Dermis microvascular lymphatic vessel endothelial cell (primary cell): ENCODE data around the gene B3GNT2. TPM values are rescaled to one million over a fixed set of nuclear protein-coding genes. Genes with fewer than 3 reads are reported as not detected.
"Not testable (repeated sequence)": the region's sequence is repeated elsewhere in the genome, so short reads cannot be mapped to it uniquely, and the experiment has no call there.

Experiments
- DNase-seq, 2 donors: peaks; one replicate each; pipeline versions ENCODE4 v3.0.0 to v3.0.0-alpha.2; 2010; ENCODE audit warnings: low read depth in 2 of 2
- total RNA-seq: library from RNA; depleted of rRNA; stranded (reverse); fragments of >200 nt; gene quantifications from 2 replicates; pipeline ENCODE4 v1.2.1, GENCODE V29; 2014

B3GNT2 gene
- total RNA-seq, 1 donor from 2014 or later, result 17.8 TPM

DNA sequence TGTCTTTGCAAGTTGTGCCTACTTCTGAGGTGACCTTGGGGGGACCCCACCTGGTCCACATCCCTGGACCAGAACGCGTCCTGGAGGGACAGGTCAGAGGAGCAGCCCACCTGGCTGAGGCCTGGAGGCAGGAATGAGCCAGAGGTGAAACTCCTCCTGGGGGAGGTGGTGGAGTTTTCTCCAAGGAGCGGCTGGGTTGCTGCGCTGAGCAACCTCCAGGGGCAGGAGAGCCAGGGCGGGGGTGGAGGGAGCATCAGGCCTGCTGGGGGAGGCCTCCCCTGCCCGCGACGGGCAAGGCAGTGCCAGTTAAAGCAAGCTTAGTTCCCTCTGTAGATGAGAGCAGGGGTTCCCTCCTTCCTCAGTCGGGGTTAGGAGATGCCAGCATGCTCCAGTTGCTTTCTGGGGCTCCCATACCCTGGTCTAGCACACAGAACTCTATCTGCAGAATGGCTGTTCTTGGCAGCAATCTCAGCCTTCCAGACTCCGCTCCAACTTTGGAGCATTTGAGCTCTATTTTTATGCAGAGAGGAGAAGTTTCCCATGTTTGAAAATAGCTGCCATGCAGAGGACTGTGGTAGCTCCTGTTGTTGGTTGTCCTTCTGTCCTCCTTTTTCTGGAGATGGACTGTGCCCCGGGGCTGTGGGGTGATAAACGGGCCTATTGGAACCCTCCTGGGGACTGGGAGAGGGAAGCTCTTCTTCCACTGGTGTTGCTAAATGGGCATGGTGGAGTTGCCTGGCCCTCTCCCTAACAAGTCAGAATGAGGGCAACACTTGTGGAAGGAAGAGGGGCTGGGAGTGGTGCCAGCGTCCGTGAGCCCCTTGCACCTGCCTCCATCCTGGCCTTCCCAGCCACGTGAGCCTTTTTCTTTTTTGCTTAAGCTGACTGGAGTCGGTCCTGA is 39.1 kb downstream of the B3GNT2 start:
- DNase-seq, result no peak

DNA sequence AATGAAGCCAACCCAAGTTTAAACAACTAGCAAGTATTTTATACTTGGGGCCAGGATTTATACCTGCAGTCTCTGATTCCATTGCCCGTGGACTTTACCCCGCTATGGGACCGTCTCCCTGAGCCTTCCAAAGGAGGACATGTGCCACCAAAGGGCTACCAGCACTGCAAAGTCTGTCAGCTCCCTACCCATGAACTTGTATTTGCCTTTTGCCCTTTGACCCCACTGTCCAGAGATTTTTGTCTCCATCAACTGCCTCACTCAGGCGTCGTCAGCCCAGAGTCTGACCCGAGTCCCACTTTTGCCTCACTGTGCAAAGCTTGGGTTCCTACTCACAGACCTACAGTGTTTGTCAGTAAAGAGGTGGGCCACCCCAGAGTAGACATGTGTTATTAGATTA is 40.6 kb downstream of the B3GNT2 start:
- no peak for DNase-seq

DNA sequence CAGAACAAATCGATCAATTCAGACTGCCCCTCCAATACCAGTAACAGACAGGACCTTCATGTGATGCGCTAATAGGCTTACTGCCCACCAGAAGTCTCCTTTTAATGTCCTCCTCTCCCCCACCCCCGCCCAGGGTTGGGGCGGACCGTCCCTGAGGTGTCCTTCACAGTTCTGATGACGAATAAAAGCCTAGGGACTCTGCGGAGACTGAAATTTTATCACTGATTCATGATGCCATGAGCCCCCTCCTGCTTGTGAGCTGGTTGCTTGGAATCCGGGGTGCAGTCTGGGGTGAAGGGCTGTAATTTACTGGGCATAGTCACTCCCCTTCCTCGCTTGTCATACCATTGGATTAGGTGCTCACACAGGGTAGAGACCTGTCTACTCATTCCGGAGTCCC is 42.3 kb downstream of the B3GNT2 start:
- DNase-seq, result no peak

DNA sequence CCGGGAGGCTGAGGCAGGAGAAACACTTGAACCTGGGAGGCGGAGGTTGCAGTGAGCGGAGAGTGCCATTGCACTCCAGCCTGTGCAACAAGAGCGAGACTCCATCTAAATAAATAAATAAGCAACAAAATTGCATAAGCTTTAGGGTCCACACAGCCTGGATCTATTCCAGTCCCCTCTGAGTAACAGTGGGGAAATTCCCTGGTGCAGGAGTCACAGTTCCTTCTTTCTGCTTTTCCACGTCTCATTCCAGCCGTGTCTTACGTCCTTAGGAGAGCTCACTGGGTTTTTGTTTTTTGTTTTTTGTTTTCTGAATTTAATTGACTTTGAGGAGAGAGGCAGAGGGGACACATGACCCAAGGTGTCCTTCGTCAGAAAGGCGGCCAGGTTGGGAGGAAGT is 44.6 kb downstream of the B3GNT2 start:
- DNase-seq, result no peak

DNA sequence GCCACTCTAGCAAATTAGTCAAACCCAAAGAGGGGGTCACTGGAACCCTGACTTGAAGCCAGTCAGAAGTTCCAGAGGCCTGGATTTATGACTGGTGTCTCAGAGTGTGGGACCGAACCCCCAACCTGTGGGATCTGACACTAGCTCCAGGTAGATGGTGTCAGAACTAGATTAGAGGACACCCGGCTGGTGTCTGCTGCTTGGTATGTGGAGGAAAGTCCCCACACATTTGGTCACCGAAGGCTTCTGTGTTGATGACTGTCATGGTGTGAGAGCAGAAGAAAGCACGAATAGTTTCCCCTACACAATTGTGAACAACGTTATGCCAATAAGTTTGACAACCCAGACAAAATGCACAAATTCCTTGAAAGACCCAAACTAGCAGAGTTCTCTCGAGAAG is 48.1 kb downstream of the B3GNT2 start:
- no peak for DNase-seq

DNA sequence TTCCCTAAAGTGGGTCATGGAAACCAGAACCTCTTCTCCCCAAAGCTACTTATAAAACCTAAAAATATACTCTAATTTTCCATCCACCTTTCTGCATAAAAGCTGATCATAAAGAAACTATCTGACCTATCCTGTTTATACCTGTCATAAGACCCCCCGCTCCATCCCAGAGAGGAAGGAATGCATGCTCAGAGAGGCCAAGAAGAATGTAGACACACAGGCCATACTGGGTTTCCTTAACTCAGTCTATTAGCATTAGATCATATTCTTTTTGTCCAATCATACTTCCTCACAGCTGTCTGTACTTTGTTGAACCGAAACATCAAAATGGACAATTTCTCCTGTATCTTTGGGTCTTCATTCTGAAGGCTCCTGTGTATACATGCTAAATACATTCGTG is 52.3 kb downstream of the B3GNT2 start:
- no peak for DNase-seq

DNA sequence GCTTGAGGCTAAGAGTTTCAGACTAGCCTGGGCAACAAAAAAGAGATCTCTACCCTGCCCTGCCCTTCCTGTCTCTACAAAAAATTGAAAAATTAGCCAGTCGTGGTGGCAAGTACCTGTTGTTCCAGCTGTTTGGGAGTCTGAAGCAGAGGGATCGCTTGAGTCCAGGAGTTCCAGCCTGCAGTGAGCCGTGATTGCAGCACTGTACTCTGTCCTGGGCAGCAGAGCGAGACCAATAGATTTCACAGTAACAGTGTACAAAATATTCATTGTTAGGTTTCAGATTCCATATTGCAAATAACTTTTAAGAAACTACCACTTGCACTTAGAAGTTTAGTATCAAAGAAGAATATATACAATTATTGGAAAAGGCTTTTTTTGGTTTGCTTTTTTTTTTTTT is 54.3 kb downstream of the B3GNT2 start:
- DNase-seq, result no peak

DNA sequence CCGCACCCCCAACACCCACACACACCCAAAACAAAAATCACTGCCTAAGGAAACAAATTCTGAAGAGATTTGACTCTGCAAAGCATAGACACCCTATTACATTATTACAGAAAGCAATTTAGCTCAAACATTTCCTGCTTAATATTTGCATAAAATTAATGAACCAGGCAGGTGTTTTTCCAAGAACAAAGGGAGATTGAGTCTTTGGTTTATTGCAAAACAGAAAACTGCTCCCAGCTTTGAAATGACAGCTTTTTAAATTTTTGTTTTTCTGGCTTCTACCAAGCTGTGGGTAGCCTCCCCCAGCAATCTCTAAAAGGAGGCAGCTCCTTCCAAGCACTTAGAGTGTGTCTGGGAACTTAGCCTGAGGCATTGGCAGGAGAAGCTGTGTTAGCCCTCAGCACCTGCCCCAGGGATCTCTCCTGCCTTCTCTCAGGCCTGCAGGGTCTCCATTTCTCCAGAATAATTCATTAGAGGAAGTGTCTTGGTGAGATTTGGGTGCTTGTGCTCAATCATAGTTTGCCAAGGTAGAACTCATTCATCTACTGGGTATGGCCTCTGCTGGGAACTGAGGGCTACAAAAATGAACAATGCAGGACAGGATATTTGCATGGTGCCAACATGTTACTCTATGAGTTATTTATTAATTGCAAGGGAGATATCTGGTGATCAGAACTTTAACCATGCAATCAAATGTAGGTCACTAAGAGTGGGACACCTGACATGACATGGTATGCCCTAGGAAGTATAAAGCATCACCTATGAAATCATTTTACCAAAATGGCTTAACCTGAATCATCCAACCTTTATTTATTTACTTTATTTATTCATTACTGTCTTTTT is 58.7 kb downstream of the B3GNT2 start:
- no peak for DNase-seq

DNA sequence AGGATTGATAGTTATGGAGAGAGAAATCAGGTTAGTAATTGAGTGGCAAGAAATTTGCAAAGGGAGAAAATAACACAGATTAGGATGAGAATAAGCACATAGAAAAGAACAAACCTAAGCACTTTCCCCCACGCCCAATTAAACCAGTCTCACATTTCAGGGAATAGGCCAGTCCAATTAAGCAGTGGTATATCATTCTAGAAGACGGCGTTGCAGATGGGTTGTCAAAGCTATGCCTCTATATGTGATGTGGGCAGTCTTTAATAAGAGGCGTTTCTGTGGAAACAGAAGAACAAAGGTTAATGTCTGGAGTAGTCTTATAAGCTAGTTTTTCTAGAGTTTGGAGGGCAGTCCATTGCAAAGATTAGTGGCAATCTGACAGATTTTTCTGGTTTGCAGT is 61.6 kb downstream of the B3GNT2 start:
- no peak for DNase-seq

DNA sequence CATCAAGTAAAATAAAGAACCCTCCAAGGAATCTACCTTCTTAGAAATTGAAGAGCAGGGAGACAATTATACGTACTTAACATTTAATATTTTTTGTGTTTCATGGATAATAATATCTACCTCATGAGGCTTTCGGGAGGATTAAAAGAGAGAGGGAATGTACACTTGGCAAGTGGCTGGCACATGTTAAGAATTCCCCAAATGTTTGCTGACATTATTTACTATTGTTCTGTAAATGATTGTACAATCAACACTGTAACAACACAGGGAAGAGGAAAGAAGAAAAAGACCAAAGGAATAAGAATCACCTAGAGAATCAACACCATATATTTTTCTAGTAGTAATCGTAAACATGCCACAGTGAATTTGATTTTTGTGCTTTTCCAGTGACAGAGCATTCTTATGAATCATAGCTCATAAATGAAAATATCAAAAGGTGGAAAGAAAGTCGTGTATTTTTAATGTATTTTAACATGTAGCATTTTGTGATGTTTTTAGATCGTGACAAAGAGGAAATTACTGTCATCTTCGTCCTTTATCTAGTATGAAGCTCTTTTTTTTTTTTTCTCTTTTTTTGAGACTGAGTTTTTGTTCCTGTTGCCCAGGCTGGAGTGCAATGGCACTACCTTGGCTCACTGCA is 67.3 kb downstream of the B3GNT2 start:
- DNase-seq, result no peak

DNA sequence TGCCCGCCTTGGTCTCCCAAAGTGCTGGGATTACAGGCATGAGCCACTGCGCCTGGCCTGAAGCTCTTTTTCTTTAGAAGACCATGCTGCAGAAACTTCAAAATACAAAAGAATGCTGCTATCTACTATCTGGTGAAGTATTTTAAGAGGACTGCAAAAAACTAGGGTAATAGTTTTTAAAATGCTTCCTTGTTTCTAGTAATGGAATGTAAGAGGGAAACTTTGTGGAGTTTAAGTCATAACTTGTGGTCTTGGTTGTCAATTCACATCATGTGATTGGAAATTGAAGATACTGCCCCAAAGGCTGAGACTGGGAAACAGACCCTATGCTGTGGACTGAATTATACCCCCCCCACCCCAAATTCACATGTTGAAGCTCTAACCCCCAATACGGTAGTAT is 68.3 kb downstream of the B3GNT2 start:
- no peak for DNase-seq

DNA sequence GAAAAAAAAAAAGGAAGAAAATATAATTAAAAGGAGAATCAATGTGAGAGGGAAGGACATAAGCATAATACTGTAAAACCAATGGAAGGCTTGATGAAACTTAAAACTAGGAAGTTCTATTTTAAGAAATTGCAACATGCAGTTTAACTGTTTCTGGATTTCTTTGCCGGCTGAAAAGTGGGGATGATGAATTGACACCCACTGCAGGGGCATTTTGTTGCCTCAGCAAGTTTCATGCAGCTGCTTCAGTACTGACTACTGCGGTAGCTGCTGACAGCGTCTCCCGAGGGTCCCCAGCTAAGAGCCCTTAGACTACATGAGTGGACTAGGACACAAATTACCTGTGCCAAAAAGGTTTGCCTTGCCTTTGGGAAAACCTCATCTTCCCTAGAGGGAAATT is 69.2 kb downstream of the B3GNT2 start:
- DNase-seq, result no peak

DNA sequence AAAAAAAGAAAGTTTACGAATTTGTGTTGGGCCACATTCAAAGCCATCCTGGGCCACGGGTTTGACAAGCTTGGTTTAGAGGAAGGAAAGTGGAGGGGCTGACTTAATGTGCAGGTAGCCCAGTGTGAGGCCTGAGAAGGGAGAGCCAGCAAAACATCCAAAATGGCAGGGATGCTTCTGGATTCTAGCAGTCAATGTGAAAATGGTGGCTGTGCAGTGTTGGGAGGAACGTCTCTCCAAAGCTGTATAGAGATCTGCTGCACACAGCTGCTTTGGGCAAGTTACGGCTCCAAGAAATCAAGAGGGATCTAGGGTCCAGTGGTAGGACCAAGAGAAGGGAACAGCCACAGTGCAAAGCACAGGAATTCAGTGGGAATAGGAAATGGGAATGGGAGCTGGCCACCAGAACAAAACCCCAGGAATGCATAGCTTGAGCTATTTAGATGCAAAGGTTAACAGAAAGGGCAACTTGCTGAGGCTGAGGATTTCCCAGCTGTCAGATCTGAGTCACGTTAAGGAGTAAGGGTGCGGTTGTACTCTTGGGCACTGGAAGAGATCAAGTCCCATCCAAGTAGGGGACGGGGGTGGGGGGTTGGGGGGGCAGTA is 70.6 kb downstream of the B3GNT2 start:
- peak in 1 of 2 donors; percentile 4 for DNase-seq

DNA sequence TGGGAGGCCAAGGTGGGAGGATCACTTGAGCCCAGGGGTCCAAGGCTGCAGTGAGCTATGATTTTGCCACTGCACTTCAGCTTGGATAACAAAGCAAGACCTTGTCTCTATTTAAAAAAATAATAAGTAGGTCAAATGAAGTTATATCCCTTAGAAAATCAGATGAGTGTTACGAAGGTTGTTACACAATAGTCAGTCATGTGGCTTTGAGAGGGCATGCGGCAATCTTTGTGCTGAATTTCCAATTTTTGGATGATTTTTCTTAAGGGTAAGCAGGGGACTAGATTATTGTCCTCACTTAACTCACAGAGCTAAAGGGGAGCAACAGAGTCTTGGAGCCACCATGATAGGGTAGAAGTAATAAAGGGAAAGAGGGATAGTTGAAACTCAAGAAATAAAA is 71.8 kb downstream of the B3GNT2 start:
- DNase-seq, result no peak

DNA sequence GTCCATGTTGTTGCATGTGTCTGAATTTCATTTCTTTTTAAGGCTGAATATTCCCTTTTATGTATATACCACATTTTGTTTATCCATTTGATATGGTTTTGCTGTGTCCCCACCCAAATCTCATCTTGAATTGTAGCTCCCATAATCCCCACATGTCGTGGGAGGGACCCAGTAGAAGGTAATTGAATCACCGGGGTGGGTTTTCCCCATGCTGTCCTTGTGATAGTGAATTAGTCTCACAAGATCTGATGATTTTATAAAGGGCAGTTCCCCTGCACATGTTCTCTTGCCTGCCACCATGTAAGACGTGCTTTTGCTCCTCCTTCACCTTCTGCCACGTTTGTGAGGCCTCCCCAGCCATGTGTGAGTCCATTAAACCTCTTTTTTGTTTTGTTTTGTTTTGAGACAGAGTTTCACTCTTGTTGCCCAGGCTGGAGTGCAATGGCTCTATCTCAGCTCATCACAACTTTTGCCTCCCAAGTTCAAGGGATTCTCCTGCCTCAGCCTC is 72.8 kb downstream of the B3GNT2 start:
- DNase-seq, result not testable (repeated sequence)

DNA sequence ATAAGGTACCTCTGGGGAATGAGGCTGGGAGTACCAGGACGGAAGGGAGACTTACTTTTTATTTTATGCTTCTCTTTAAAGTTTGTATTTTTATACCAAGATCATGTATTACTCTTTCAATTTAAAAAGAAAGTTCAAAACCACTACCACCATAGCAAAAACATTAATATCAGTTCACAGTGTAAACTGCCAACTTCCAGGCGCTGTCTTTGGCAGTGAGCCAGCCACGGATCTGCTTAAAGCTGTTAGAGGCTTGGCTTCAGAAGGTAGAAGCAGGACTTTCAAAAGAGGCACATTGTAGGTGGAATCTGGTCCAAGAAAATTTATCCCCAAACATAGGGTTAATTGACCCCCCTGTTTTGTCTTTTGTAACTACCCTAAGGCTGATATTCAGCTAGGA is 74.8 kb downstream of the B3GNT2 start:
- DNase-seq, result peak in 1 of 2 donors; percentile 56
